ENCODE results near the gene PTTG1IP. TPM values are rescaled to one million over a fixed set of nuclear protein-coding genes. Genes with fewer than 3 reads are reported as not detected.

PTTG1IP gene
- total and polyA plus RNA-seq, 8 donors = 61.3 to 253 (median 114) TPM

- H3K9me3 ChIP-seq = peaks cover 7 to 24% (median 20%) of the 10 kb centered on the region in 4 donors
- 31 to 42% (median 35%) methylated on average over 7 of the region's 7 CpGs for WGBS, 5 donors
- TF ChIP-seq EP300 (IDR thresholded peaks at IDR 0.05) (no peak), POLR2A (IDR thresholded peaks at IDR 0.05) (no peak), POLR2AphosphoS5 (IDR thresholded peaks at IDR 0.05) (no peak), CTCF (IDR thresholded peaks at IDR 0.05) (no peak)
- H3K27me3 ChIP-seq = peaks cover 0 to 12% (median 0%) of the 10 kb centered on the region in 3 donors
- H3K4me1 ChIP-seq = peaks cover 0 to 9% (median under 1%) of the 10 kb centered on the region in 4 donors
- intact Hi-C loops (cut with DNase I; ENCODE audit: low total_unique reads) = no loop called here
- no peak overlapping the region for H3K4me3 ChIP-seq
- DNase-seq = no peak
- H3K27ac ChIP-seq = no peak overlapping the region
- no peaks in the 10 kb centered on the region for H3K36me3 ChIP-seq
Measured at GRCh38 chr21:44831227-44831860, 42.1 kb downstream of the PTTG1IP start.

GRCh38 chr21:44829507-44830092 lies 43.9 kb downstream of the PTTG1IP start:
- TF ChIP-seq POLR2AphosphoS5 (IDR thresholded peaks at IDR 0.05) (no peak), POLR2A (IDR thresholded peaks at IDR 0.05) (no peak), EP300 (IDR thresholded peaks at IDR 0.05) (no peak), CTCF (IDR thresholded peaks at IDR 0.05) (no peak)
- no peaks in the 10 kb centered on the region for H3K4me1 ChIP-seq
- peaks cover 0 to under 1% (median 0%) of the 10 kb centered on the region in 3 donors for H3K27me3 ChIP-seq
- no peak overlapping the region for H3K27ac ChIP-seq
- DNase-seq = no peak
- WGBS, 5 donors = 59 to 68% (median 66%) methylated on average over 2 of the region's 2 CpGs
- peaks cover 7 to 24% (median 20%) of the 10 kb centered on the region in 4 donors for H3K9me3 ChIP-seq
- no peak overlapping the region for H3K4me3 ChIP-seq
- intact Hi-C loops (cut with DNase I; ENCODE audit: low total_unique reads) = no loop called here
- H3K36me3 ChIP-seq = no peaks in the 10 kb centered on the region

- no peaks in the 10 kb centered on the region for H3K36me3 ChIP-seq
- peaks cover 7 to 29% (median 23%) of the 10 kb centered on the region in 4 donors for H3K9me3 ChIP-seq
- TF ChIP-seq CTCF (IDR thresholded peaks at IDR 0.05) (no peak), POLR2AphosphoS5 (IDR thresholded peaks at IDR 0.05) (no peak), EP300 (IDR thresholded peaks at IDR 0.05) (no peak), POLR2A (IDR thresholded peaks at IDR 0.05) (no peak)
- H3K27ac ChIP-seq = no peak overlapping the region
- H3K27me3 ChIP-seq = no peaks in the 10 kb centered on the region
- no peak for DNase-seq
- WGBS, 5 donors = 81 to 91% (median 89%) methylated on average over 4 of the region's 4 CpGs
- no peaks in the 10 kb centered on the region for H3K4me1 ChIP-seq
- intact Hi-C loops (cut with DNase I; ENCODE audit: low total_unique reads) = no loop called here
- H3K4me3 ChIP-seq = no peak overlapping the region
Measured at GRCh38 chr21:44828362-44829056, 45.0 kb downstream of the PTTG1IP start.

GRCh38 chr21:44823179-44823660 lies 50.3 kb downstream of the PTTG1IP start:
- 80 to 97% (median 96%) methylated on average over 1 of the region's 1 CpG for WGBS, 5 donors
- no peak for TF ChIP-seq EP300 (IDR thresholded peaks at IDR 0.05)
- no peak for TF ChIP-seq POLR2AphosphoS5 (IDR thresholded peaks at IDR 0.05)
- TF ChIP-seq POLR2A (IDR thresholded peaks at IDR 0.05) = no peak
- no peak for TF ChIP-seq CTCF (IDR thresholded peaks at IDR 0.05)

More at GRCh38 chr21:44823179-44823660, 50.3 kb downstream of the PTTG1IP start:
- Histone ChIP-seq H3K27me3 (no peaks in the 10 kb centered on the region), H3K4me1 (peaks cover 0 to 7% (median 6%) of the 10 kb centered on the region in 4 donors), H3K36me3 (no peaks in the 10 kb centered on the region), H3K9me3 (peaks cover 13 to 53% (median 37%) of the 10 kb centered on the region in 4 donors), H3K4me3 (no peak overlapping the region), H3K27ac (no peak overlapping the region)
- DNase-seq = no peak
- intact Hi-C loops (cut with DNase I; ENCODE audit: low total_unique reads) = no loop called here

Measured in stomach (tissue), 9 donors.